Measurements from ENCODE around the gene MUC6.

MUC6 gene

DNA sequence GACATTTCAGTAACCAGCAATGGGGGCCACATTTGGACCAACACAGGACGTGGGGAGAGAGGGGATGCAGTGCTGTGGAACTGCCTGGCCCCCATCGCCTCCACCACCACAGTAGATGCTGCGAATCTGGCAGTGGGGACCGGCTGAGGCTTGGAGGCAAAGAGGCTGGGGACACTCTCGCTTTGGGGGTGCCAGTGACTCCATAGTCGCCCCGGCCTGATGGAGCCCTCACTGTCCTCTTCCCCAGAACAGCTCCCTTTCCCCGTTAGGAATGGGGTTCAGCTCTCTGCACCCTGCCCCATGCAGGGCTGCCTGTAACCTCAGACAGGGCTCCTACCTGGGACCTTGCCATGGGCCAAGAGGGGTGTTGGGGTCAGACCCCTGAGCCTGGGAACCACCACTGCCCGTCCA lies 36.3 kb upstream of the MUC6 start:
- no peak for DNase-seq

DNA sequence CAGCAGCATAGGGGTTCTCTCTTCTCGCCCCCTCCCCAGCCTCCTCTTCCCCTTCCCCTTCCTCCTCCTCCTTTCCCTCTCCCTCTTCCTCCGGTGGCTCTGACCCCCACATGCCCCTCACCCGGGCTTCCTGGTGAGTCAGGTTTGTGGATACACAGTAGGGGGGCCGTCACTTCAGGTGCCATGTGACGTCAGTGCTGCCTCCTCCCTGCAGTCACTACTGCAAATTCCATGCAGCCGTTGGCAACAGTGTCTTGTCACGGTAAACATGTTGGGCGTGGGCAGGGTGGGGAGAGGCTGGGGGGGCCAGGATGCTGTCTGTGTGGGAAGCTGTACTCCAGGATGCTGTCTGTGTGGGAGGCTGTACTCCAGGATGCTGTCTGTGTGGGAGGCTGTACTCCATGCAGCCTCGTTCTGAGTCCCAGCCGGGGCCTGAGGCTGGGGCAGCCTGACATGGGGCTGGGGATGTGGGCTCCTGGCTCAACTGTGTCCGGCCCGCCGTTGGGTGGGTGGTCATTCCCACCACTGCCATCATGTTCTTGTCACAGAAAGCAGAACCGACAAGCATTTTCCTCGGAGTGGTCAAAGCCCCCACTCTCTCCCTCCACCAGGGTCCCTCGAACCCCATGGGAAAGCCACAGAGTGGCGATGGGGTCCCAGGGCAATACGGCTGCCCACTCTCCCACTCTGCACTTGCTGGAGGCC lies 35.8 kb upstream of the MUC6 start:
- no peak for DNase-seq

DNA sequence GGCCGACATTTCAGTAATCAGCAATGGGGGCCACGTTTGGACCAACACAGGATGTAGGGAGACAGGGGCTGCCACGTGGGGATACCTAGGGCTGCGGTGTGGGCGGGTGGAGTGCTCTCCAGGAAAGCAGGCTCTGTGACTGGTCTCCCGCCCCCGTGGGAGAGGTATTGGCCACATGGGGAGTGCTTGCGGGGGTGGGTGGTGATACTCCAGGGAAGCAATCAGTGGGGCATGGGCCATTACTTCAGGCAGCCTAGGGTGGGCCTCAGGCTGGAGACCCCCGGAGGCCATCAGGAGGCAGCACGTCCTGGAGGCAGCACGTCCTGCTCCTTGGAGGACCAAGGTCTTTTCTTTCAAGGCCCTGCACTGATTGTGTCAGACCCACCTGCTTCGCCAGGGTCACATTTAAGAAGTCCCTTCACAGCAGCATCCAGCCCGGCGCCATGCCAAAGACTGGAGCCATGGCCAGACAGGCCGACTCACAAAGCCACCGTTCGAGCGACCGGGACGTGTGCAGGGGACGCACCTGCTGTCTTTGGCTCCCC lies 35.1 kb upstream of the MUC6 start:
- DNase-seq, result no peak

DNA sequence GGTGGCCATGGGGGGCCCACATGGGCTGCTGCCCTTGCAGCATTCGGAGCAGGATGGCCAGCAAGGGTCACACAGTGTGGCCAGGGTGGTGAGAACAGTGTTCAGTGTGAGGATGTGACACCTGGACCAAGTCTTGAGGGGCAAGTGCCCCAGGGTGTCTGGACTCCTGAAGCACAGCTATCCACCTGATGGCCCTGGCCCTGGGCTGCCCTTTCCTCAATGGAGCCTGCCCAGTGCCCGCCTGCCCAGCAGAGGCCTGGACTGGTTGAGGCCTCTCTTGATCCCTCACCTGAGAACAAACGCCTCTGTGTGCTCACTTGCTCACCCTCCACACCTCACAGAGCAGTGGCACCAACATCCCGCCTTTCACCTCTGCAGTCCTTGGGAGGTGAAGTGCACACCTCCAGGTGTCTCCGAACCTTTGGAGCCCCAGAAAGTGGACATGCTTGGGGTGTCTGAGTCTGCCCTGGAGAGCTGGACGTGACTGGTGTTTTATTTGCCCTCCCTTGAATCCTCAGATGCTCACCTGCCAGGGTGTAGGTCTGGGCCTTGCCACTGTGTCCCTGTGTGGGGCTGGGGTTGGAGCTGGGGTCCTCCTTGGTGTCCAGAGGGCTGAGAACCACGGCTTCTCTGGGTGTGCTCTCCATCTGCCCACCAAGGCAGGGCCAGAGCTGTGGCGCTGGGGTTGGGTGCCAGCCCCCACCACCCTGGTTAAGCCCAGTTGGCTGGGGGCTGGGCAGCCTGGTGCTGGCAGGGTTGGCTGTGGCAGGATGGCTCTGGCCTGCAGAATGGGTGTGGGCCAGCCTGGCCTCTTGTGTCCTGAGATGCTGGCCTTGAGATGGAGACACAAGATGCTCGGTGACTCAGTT lies 34.3 kb upstream of the MUC6 start:
- no peak for DNase-seq

DNA sequence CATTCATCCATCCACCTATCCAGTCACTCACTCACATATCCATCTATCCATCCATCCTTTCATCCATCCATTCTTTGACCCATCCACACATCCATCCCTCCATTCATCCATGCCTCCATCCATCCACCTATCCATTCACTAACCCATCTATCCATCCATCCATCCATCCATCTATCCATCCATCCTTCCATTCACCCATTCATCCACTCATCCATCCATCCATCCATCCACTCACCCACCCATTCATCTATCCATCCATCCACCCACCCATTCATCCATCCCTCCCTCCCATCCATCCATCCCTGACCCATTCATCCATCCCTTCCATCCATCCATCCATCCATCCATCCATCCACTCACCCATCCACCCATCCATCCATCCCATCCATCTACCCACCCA lies 33.2 kb upstream of the MUC6 start:
- no peak for DNase-seq

DNA sequence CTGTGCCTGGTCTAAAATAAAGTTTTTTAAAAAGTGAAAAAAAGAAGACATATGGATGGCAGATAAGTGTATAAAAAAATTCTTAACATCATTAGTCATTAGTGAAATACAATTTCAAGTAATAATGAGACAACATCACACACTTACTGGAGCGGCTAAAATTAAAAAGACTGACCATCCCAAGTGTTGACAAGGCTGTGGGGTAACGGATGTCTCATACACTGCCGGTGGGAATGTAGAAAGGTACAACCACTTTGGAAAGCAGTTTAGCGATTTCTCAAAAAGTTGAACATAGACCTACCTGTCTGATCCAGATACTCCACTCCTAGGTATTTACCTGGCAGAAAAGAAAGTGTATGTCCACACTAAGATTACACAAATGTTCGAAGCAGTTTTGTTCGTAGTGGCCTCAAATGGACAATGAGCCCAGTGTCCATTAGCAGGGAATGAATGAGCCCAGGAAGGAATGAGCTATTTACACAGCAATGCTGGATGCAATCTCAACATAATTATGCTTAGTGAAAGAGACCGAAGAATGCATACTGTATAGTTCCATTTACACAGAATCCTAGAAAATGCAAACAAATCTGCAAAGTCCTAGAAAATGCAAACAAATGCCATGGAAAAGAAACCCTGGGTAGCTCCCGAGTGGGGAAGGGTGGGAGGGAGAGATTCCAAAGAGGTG lies 31.4 kb upstream of the MUC6 start:
- DNase-seq, result no peak

DNA sequence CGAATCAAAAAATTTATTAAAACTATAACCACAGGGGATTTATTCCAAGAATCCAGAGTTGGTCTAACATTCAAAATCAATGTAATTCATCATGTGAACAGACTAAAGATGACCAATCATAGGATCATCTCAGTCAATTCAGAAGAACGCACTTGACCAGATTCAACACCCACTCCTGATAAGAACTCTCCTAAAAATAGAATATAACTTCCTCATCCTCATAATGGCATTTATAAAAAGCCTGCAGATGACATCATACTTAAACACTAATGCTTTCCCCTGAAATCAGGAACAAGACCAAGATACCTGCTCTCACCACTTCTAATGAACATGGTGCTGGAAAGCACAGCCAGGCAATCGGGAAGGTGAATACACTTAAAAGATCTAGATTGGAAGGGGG lies 27.6 kb upstream of the MUC6 start:
- DNase-seq, result no peak

DNA sequence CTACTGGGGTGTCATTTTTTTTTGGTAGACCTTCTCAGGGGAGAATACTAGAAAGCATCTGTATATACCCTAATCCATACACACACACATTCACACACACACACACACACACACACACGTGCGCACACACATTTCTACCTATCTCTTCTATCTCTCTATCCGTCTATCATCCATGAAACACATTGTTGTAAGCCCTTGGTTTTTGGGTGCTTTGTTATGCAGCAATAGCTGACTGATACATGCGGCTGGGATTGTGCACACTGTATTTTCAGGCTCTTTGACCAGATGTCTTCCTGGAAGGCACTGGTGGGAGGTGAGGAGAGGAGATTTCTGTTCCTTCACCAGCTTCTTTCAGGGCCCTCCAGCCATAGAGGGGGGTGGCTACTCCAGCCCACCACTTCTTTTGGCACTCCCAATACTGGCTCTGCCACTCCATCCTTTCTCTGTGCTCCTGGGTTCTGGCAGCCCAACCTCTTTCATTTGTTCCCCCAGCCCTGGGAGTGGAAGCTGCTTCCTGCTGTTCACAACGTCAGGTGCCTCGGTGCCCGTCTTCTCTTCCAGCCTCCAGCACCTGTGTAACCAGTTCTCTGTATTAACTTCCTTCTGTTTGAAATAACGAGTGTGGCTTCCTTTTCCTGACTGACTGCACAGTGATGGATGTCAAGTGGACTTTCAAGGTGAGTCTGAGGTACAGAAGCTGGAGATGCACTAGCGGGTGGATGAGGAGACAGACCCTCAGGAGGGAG lies 25.7 kb upstream of the MUC6 start:
- DNase-seq, result no peak

DNA sequence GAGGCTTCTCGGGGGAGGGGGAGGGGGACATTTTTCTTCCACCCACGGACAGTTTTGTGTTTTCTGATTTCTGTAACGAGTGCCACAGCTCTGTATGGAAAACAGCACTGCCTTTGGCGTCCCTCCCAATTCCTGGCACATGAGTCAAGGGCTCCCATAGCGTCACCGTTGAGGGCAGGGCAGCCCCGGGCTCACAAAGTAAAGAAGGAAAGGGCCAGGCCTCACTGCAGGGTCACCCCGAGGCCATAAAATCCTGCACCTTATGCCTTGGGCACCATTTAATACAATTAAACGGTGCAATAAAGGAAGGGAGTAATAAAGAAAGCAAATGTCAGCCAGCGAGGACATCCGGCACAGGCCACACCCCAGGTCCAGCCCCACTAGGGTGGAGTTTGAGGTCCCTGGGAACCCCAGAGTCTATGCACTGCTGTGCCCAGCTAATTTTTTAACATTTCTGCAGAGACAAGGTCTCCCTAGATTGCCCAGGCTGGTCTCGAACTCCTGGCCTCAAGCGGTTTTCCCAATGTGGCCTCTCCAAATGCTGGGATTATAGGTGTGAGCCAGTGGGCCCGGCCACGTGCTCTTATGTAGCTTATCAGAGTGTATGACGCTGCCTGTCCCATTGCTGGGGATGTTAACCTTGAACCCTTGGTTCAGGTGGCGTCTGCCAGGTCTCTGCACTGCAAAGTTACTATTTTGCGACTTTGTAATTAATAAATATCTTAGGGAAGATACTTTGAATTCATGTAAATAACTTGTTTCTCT lies 24.5 kb upstream of the MUC6 start:
- DNase-seq, result no peak

DNA sequence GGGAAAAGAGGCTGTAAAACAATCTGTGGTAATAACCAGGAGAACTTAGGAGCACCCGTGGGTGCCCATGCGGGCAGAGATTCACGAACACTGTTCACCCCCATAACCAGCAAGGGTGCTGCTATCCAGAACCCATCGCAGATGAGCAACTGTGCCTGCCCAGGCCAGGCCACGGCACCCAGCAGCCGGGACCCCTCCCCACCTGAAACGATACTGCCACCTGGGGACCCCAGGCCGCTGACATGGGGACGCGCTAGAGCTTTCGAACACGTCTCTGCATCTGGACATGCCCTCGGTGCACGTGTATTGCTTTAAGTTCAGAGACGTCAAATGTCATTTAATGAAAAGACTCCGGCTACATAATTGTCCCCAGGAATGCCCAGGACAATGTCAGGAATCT lies 23.9 kb upstream of the MUC6 start:
- DNase-seq, result no peak

DNA sequence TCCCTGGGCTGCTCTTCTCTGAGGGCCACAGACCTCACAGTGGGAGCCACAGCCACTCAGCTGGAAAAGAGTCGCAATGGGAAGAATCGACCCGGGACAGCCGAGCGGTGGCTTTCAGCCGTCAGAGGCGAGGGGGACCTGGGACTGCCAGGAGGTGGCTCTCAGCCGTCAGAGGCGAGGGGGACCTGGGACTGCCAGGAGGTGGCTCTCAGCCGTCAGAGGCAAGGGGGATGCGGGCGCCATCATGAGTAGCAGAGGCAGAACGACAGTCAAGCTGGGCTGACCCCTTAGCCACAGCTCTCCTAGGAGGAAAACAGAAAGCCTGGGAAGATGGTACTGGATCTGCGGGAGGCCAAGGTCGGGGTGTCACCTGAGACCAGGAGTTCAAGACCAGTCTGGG lies 23.2 kb upstream of the MUC6 start:
- no peak for DNase-seq

DNA sequence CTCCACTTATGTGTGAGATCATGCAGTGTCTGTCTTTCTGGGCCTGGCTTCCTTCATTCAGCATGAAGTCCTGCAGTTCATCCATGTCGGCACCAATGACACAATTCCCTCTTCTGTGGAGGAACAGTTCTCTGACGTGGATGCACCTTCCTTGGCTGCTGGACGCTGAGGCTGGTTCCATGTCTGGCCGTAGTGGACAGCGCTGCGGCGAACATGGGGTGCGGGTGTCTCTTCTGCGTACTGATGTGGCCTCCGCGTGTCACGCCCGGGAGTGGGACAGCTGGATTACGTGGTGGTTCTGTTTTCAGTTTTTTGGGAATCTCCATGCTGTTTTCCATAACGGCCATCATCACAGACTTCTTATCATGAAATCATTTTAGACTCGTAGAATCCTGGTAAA lies 21.3 kb upstream of the MUC6 start:
- no peak for DNase-seq

DNA sequence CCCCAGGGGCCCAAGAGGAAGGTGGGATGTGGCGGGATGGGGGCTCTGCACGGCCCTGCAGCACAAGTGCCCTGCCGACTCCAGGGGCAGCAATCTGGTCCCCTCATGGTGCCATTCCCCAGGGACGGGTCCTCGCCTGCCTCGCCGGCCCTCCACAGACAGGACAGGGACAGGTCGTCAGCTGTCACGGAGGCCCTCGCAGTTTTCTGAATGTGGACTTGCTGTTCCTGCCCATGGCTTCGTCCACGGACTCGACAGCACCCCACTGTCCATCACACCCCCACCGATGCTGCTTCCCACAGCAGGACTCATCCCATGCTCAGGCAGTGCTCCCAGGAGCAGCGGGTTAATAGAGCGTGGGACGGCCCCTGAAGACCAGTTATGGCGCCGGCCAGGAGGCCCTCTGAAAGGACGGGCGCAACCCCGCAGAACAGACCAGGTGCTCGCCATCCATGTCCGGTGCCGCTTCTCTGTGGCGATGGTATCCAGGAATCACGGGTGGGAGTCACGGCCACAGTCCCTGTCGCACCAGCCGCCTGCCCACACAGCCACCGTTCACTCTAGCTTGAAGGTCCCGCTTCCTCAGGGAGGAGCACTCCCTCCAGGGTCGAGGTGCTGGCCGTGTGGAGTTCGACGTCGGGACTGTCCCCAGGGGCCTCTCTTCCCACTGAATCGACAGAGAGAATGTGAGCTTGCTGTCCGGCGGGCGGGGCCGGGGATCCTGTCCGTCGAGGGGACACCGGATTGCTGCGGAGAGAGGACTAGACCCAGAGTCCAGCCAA lies 19.7 kb upstream of the MUC6 start:
- DNase-seq, result no peak

DNA sequence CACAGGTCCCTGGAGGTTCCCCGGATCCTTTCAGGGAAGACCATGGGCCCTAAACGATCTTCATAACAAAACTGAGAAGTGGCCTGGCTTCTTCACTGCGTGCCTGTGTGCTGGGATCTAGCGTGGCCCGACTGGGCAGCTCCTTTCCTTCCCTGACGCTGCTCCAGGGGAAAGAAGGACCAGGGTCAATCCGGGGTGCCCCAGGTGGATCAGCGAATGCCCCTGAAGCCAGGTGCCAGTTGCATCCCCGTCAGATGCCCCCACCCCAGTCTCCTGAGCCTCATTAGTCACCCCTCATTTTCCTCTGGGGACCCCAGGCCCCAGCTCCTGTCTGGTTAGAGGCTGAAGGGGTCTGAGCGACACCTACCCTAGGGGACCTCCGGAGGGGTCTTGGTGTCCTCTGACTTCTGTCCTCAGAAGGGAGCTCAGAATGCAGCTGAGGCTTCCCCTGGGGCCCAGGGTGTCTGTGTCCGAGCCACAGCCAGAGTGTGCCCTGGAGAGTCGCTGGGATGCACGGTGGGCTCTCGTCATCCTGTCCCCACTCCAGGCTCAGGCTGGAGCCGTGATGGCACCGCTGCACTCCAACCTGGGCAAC lies 18.7 kb upstream of the MUC6 start:
- DNase-seq, result no peak

DNA sequence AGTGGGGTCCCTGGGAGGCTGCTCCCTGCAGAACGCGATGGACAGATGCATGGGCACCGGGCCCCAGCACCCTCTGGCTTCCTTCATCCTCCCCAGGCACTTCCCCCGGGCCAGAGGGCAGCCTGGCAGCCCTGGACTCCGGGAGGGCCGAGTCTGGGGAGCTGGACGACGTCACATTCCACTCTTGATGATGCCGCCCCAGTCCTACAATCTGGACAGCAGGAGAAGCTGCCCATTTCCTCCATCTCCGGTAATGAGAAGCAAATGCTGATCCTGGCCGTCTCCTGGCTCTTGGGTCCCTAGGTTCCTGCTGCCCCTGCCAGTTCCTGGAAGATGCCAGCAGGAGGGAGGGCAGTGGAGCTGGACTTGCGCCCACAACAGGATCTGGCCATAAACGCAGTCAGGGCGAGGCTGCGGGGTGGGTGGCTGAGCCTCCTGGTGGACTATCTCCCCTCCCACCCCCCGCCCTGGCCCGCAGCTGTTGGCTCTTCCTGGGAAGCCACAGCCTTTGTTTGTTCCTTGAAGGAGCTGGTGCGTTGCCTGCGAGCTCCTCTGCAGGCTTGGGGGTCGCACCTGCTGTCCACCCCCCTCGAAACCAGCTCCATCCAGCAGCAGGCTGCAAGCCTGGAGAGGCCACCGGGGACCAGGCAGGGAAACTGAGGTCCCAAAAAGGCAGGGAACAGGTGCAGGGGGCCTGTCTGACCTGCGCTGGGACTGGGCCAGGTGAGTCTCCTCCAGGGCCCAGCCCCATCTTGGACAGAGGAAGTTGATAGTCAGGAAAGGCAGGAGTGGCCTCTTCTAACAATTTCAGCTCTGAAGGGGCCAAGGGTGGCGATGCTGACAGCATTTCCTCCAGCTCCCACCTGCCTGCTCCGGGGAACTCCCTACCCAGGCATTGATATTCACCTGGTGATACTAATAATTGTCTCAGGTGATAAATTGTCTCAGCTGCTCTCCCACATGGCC lies 17.9 kb upstream of the MUC6 start:
- DNase-seq, result peak; percentile 48

DNA sequence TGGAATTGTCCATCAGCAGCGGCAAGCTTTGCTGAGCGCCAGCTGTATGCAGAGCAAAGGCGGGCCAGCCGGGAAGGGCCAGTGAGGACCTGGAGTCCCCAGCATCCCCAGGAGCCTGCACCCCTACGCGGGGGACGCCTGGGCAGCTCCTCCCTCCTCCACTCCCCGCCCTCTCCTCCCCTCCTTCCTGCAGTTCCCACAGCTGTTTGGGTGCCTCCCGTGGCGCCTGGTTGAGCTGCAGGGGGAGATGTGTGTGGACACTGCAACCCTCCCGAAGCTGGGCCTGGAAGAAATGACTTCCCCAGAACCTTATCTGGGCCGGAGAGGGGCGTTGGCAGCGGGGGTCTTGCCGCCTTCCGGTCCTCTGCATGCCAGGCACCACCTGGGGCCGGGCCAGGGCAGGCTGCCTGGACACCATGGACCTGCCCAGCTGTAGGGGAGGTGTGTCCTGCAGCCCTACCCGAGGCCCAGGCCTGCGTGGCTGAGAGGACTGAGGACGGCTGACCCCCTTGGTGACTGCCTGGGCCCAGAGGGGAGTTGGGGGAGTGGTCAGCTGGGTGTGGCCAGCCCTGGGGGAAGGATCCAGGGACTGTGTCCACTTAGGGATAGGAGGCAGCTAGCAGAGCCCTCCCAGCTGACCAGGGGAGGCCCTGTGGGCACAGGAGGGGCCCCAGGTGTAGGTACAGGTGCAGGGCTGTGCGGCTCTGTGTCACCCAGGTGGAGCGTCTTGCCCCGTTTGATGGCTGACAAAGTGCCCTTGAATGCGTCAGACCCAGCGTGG lies 16.8 kb upstream of the MUC6 start:
- peak; percentile 43 for DNase-seq

DNA sequence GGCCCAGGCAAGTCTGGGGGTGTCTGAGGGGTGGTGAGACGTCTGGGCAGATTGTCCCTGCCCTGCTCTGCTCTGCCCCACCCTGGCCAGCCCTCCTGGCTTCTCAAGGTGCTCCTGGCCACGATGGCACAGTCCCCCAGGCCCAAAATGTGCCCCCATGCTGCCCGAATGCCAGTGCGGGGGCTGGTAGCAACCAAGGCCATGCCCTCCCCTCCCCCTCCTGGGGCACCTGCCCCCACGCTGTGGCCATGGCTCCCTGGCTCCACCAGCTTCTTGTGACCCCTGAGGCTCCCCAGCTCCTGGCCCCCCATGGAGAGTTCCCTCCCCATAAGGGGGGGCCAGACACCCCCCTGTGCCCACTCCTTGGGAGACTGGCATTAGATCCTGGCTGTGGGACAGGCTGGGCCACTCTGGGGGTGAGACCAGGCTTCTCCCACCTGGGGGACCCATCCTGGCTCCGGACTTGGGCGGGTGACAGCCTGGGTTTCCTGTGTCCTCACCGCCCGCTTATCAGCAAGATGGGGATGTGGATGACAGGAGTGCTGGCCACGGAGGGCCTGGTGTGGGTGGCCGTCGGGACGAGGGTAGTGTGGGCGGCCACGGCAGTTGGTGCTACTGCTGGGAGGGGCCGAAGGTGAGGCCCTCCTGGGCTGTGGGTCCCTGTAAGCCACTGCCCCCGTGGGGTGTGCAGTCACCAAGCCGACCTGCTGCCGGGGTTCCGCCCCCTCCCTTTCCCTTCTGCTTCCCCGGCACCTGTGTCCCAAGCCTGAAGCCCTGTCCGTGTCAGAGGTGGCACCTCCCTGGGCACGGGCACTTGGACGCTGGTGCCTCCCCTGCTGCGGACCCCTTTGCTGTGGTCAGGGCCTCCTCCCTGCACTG lies 15.9 kb upstream of the MUC6 start:
- DNase-seq, result no peak

Measured in left hindlimb (tissue), 1 donor.